Activated CD4-positive, alpha-beta T cell treated with anti-CD3 and anti-CD28 coated beads, Interleukin-2, amount 10 ng/mL, durations not matched to agents 24 days and 14 days (primary cell): Measurements from ENCODE around the gene TRABD. TPM values are rescaled to one million over a fixed set of nuclear protein-coding genes. Genes with fewer than 3 reads are reported as not detected.

ENCODE experiments used
- DNase-seq: peaks from one replicate; pipeline ENCODE4 v3.0.0; 2022
- H3K27ac Mint-ChIP-seq: one replicate; pipeline ENCODE4 v1.8.0; 2022; ENCODE audit warnings: mild to moderate bottlenecking, mixed read lengths
- H3K27me3 Mint-ChIP-seq: one replicate; pipeline ENCODE4 v1.8.0; 2022; ENCODE audit warnings: mixed read lengths
- H3K36me3 Mint-ChIP-seq: one replicate; pipeline ENCODE4 v1.8.0; 2022; ENCODE audit warnings: low read depth, mild to moderate bottlenecking, mixed read lengths
- H3K4me1 Mint-ChIP-seq: one replicate; pipeline ENCODE4 v1.8.0; 2021; ENCODE audit warnings: mixed read lengths
- H3K4me3 Mint-ChIP-seq: one replicate; pipeline ENCODE4 v1.8.0; 2022; ENCODE audit warnings: mild to moderate bottlenecking, moderate library complexity, mixed read lengths
- H3K9me3 Mint-ChIP-seq: one replicate; pipeline ENCODE4 v1.8.0; 2021; ENCODE audit warnings: mixed read lengths
- intact Hi-C: fragments of 100-400 bp; cut with micrococcal nuclease; formaldehyde crosslinking; loops from one replicate; pipeline ENCODE4 v1.15.1; 2023
- total RNA-seq: library from RNA; stranded (reverse); gene quantifications from 2 replicates; pipeline ENCODE4 v1.2.3, GENCODE V29; 2022

TRABD gene
- total RNA-seq, 1 donor from 2014 or later: 97.4 TPM

DNA sequence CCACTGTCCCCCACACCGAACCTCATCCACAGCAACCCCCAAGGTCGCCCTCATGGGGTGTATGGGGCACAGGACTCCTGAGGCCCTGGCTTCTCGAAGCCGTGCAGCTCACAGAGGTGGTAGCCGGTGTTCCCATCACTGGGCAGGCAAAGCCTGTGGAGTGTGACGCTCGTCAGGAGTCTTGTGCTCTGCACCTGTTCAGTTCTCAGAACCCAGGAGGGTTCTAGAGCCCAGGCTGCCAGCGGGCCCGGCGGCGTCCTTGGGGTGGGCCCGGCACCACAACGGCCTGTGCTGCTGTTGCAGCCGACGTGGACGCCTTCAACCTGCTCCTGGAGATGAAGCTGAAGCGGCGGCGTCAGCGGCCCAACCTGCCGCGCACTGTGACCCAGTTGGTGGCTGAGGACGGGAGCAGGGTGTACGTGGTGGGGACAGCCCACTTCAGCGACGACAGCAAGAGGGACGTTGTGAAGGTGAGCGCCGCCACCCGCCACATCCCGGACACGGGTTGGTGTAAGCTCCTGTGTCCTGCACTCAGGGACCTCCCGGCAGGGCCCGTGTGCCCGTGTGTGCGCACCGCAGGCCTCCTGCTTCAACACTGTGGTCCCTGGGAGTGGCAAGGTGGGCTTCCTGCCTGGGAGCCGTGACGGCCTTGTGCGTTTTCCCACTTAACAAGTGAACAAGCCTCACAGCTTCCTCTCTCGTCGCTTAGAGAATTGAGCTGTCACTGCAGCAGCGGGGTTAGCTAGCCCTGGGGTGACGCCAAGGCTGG lies 8.5 kb downstream of the TRABD start:
- H3K27me3 Mint-ChIP-seq: no peaks in the 10 kb centered on the region
- H3K36me3 Mint-ChIP-seq: peaks cover 28% of the 10 kb centered on the region
- no peak for DNase-seq
- H3K9me3 Mint-ChIP-seq: no peaks in the 10 kb centered on the region
- H3K27ac Mint-ChIP-seq: no peak overlapping the region
- intact Hi-C loops: loop anchor here (5.0 kb wide), 1 partner anchor 267 kb away; no protein-coding TSS in a partner anchor
- H3K4me1 Mint-ChIP-seq: peaks cover 23% of the 10 kb centered on the region
- H3K4me3 Mint-ChIP-seq: no peak overlapping the region

DNA sequence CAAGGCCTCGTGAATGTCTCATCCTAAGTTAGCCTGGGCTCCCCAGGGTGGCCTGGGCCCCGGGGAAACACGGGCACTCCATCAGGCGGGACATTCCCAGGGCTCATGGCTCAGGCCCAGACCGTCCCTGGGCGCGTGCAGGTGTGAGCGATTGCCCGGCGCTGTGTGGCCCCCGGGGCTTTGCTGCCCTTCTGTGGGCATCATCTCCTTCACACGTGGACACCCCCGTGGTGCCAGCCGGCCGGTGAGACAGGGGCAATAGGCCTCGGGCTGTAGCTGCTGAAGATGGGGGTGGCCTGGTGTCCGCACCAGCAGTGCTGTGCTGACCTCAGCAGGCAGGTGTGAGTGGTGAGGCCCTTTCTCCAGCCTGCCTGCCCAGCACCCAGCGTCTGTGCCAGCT lies 10.5 kb downstream of the TRABD start:
- Mint-ChIP-seq H3K4me3 (no peak overlapping the region), H3K36me3 (peaks cover 27% of the 10 kb centered on the region), H3K9me3 (no peaks in the 10 kb centered on the region), H3K4me1 (peaks cover 19% of the 10 kb centered on the region), H3K27me3 (no peaks in the 10 kb centered on the region), H3K27ac (no peak overlapping the region)
- DNase-seq: no peak
- intact Hi-C loops: no loop called here

DNA sequence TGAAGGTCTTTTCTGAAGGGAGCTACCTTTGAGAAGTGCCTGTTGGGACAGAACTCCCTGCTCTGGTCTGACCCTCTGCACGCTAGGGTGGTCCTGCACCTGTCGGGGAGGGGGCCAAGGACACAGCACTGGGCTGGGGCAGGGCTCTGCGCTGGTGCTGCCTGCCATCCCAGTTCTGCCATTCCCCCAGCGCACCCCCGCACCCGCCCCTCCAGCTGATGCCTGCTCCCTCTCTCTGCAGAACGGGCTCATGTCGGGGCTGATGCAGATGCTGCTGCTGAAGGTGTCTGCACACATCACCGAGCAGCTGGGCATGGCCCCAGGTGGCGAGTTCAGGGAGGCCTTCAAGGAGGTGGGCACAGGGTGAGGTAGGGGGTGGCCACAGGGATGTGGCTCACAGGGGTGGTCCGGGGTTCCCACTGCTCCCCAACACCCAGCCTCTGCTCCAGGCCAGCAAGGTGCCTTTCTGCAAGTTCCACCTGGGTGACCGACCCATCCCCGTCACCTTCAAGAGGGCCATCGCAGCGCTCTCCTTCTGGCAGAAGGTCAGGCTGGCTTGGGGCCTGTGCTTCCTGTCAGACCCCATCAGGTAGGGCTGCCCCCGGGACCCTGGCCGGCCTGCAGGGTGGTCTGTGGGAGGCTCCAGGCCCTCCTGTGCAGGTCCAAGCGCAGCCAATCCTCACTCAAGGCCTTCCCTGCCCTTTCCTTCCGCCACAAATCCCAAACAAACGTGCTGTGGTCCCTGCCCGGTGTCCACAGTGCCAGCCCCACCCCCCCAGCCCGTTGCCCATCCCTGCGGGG lies 11.5 kb downstream of the TRABD start:
- H3K4me3 Mint-ChIP-seq: no peak overlapping the region
- H3K36me3 Mint-ChIP-seq: peaks cover 22% of the 10 kb centered on the region
- H3K9me3 Mint-ChIP-seq: no peaks in the 10 kb centered on the region
- peak overlapping the region; percentile 20 for H3K27ac Mint-ChIP-seq
- H3K4me1 Mint-ChIP-seq: peaks cover 16% of the 10 kb centered on the region
- DNase-seq: no peak
- no peaks in the 10 kb centered on the region for H3K27me3 Mint-ChIP-seq
- intact Hi-C loops: no loop called here

DNA sequence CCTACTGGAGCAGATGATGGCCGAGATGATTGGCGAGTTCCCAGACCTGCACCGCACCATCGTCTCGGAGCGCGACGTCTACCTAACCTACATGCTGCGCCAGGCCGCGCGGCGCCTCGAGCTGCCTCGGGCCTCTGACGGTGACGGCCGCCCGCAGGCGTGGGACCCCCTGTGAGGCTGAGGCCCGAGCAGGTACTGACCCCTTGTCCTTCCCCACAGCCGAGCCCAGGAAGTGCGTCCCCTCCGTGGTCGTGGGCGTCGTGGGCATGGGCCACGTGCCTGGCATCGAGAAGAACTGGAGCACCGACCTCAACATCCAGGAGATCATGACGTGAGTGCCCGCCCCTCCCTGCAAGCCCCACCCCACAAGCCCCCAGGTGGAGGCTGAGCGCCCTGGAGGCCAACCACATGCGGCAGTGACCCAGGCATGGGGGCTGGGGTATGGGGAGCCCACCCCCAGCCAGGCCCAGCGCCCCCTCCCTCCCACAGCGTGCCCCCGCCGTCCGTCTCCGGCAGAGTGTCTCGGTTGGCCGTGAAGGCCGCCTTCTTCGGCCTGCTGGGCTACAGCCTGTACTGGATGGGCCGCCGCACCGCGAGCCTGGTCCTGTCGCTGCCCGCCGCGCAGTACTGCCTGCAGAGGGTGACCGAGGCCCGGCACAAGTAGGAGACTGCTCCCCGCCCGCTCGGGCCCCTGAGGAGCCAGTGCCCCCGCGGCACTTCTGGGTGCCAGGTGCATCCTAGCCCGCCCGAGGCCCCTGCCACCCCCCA lies 12.3 kb downstream of the TRABD start:
- peak overlapping the region; percentile 21 for H3K4me3 Mint-ChIP-seq
- H3K36me3 Mint-ChIP-seq: peaks cover 22% of the 10 kb centered on the region
- peaks cover 14% of the 10 kb centered on the region for H3K4me1 Mint-ChIP-seq
- DNase-seq: no peak
- intact Hi-C loops: no loop called here
- H3K27me3 Mint-ChIP-seq: no peaks in the 10 kb centered on the region
- H3K27ac Mint-ChIP-seq: no peak overlapping the region
- H3K9me3 Mint-ChIP-seq: no peaks in the 10 kb centered on the region

DNA sequence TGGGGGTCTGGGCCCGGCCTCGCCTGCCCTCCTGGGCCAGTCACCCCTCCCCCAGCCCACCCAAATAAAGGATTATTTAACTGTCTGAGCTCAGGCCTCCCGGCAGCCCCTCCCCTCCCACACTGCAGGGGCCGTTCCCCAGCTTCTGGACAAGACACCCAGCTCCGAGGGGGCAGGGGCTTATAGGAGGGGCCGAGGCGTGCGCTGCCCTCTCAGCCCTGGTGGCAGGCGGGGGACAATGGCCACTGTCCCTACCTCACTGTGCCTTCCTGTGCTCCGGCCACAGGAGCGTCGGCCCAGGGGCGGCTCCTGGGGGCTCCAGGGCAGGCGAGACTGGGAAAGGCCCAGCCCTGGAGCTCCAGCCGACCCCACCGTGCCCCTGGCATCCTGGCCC lies 12.9 kb downstream of the TRABD start:
- Mint-ChIP-seq H3K4me3 (no peak overlapping the region), H3K9me3 (no peaks in the 10 kb centered on the region), H3K36me3 (peaks cover 27% of the 10 kb centered on the region), H3K27me3 (no peaks in the 10 kb centered on the region), H3K27ac (no peak overlapping the region), H3K4me1 (peaks cover 17% of the 10 kb centered on the region)
- DNase-seq: no peak
- intact Hi-C loops: no loop called here

DNA sequence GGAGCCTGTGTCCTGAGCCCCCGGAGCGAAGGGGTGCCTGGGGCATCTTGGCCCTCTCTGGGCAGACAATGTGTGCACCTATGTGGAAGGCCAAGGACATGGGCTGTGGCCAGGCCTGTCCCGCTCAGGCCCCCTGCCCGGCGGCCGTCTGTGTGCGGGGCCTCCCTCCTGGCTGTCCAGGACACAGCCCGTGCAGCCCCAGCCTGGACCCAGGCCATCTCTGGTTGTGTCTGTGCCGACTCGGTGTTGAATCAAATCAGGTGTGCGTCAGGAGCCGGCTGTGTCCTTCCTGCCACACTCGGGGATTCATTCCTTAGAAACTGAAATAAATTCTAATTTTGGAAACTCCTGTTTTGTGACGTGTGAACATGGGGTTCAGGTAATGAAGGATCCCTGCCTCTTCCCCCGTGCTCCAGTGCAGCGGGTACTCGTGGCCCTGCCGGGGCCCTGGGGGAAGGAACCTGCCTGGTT lies 13.6 kb downstream of the TRABD start:
- H3K27me3 Mint-ChIP-seq: no peaks in the 10 kb centered on the region
- peaks cover 19% of the 10 kb centered on the region for H3K4me1 Mint-ChIP-seq
- intact Hi-C loops: no loop called here

DNA sequence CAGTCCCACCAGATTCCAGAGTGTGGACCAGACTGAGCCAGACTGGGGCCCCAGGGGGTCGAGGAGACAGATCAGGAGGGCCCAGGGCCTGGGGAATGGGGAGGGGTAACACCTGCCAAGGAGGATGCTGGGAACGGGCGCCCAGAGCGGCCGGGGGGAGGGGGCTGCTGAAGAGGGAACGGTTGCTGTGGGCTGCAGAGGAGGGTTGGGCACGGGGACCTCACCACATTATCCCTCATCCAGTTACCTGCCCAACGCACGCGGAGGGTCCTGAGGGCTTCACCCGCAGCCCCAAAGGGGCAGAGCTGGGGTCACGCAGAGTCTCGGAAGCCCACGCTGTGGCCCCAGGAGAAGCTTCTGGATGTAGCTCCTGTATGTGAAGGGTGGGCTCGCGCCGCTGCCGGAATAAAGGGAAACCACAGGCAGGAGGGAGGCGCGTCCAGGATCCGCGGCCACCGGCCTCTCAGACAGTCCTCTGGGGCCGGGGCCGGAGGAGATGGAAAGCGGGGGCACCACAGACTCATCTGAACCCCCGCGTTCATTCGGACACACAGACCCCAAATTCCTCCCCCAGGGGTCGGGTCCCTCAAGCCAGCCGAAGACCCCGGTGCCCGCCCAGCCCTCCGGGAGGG lies 14.2 kb downstream of the TRABD start:
- no peaks in the 10 kb centered on the region for H3K9me3 Mint-ChIP-seq
- peaks cover 31% of the 10 kb centered on the region for H3K36me3 Mint-ChIP-seq
- H3K4me1 Mint-ChIP-seq: peaks cover 19% of the 10 kb centered on the region
- no peaks in the 10 kb centered on the region for H3K27me3 Mint-ChIP-seq
- DNase-seq: peak; percentile 71
- H3K27ac Mint-ChIP-seq: peak overlapping the region; percentile 53
- intact Hi-C loops: loop anchor here (1.0 to 5.0 kb wide), 4 partner anchors 10 to 268 kb away; partner anchors contain the start of genes TRABD and TUBGCP6
- peak overlapping the region; percentile 76 for H3K4me3 Mint-ChIP-seq

More for the DNA sequence above, 13.6 kb downstream of the TRABD start:
- DNase-seq: no peak
- Mint-ChIP-seq H3K36me3 (peaks cover 30% of the 10 kb centered on the region), H3K9me3 (no peaks in the 10 kb centered on the region), H3K4me3 (peak overlapping the region; percentile 76), H3K27ac (peak overlapping the region; percentile 53)

DNA sequence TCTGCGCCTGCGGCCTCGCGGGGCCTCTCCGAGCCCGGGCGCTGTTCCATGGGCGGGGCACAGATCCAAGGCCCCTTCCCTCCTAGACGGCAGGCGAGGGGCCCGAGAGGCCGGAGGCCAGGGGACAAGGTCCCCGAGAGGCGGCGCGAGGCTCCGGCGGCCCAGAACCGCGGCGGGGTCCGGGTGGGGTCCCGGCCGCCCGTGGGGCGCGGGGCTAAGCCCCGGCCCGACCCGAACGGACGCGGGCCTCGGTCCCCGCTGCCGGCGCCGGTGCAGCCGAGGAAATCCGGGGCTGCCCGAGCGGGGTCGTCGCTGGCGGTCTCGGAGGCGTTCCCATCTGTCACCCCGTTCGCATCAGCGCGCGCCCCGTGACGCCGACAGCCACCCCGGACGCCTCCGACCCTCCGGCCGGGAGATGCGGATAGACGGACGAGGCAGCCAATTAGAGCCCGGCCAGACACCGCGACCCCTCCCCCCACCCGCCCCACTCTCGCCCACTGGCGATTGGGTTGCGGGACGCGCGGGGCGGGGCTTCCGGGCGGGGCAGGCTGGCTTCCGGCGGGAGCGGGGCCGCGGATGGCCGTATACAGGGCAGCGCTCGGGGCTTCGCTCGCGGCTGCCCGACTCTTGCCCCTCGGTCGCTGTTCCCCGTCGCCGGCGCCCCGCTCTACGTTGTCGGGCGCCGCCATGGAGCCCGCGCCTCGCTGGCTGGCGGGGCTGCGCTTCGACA lies 14.9 kb downstream of the TRABD start, which contains the start of gene SELENOO:
Gene SELENOO (plus strand): TSS at position 551 of the 730 bp plus-strand sequence. CDS start 26 bp downstream, at position 577.
- intact Hi-C loops: loop anchor here (1.0 to 5.0 kb wide), 4 partner anchors 10 to 268 kb away; partner anchors contain the start of genes TRABD and TUBGCP6
- Mint-ChIP-seq H3K36me3 (peaks cover 29% of the 10 kb centered on the region), H3K4me1 (peaks cover 19% of the 10 kb centered on the region), H3K4me3 (peak within 1 kb of the TSS; percentile 84), H3K27ac (peak within 1 kb of the TSS; percentile 45), H3K9me3 (no peaks in the 10 kb centered on the region), H3K27me3 (no peaks in the 10 kb centered on the region)
- DNase-seq: peak; percentile 97

DNA sequence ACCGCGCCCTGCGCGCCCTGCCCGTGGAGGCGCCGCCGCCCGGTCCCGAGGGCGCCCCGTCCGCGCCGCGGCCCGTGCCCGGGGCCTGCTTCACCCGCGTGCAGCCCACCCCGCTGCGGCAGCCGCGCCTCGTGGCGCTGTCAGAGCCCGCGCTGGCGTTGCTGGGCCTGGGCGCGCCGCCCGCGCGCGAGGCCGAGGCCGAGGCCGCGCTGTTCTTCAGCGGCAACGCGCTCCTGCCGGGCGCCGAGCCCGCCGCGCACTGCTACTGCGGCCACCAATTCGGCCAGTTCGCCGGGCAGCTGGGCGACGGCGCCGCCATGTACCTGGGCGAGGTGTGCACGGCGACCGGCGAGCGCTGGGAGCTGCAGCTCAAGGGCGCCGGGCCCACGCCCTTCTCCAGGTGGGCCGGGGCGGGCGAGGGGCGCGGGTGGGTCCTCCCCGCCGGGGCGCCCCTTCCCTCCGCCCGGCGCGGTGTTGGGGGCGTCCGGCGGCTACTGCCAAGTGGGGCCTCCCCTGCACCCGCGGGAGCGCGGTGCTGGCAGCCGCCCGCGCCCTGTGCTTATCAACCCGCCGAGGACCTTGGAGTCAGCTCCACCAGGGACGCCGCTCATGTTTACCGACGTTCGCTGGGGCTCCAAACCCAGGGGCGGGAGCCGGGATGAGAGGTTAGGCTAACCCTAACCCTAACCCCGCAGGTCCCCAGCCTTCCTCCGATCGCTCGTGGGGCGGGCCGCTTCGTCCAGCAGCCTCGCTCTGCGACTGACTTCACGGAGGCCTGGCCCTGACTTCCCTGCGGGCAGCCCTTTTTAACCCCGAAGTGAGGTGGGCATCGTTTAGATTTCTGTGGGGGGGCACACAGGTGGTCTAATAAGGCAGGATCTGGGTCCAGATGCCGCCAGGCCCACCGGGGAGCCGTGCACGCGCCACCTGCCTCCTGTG lies 15.7 kb downstream of the TRABD start:
- Mint-ChIP-seq H3K27me3 (no peaks in the 10 kb centered on the region), H3K36me3 (peaks cover 32% of the 10 kb centered on the region), H3K27ac (peak overlapping the region; percentile 10), H3K4me3 (peak overlapping the region; percentile 84), H3K4me1 (peaks cover 19% of the 10 kb centered on the region), H3K9me3 (no peaks in the 10 kb centered on the region)
- intact Hi-C loops: loop anchor here (2.0 to 5.0 kb wide), 2 partner anchors 43 to 269 kb away; partner anchors contain the start of gene TUBGCP6
- peak; percentile 73 for DNase-seq

DNA sequence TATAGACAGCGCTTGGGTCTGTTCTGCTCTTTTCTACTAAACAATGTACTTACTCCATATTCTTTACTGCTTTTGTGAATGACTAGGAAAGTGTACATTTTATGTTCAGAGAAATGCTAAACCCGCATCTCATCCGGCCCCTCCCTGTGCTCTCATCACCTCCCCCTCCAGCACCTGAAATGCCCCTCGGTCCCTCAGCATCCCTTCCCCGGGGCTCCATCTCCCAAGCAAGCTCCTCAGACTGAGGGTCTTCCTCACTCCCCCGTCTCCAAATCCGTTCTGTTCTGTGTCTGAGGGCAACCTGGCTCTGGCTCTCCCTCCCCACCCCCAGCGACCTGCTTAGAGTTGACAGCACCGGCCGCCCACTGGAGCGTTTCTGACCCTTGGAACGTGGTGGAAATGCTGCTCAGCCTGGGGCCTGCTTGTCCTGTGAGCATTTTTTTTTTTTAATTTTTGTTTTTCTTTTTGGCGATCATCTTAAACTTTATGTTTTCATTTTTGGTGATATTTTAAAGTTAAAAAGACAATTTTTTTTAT lies 16.5 kb downstream of the TRABD start:
- H3K4me1 Mint-ChIP-seq: peaks cover 19% of the 10 kb centered on the region
- intact Hi-C loops: loop anchor here (5.0 kb wide), 1 partner anchor 270 kb away; no protein-coding TSS in a partner anchor
- no peaks in the 10 kb centered on the region for H3K27me3 Mint-ChIP-seq
- no peak for DNase-seq
- peak overlapping the region; percentile 84 for H3K4me3 Mint-ChIP-seq
- peak overlapping the region; percentile 10 for H3K27ac Mint-ChIP-seq
- no peaks in the 10 kb centered on the region for H3K9me3 Mint-ChIP-seq
- peaks cover 32% of the 10 kb centered on the region for H3K36me3 Mint-ChIP-seq

DNA sequence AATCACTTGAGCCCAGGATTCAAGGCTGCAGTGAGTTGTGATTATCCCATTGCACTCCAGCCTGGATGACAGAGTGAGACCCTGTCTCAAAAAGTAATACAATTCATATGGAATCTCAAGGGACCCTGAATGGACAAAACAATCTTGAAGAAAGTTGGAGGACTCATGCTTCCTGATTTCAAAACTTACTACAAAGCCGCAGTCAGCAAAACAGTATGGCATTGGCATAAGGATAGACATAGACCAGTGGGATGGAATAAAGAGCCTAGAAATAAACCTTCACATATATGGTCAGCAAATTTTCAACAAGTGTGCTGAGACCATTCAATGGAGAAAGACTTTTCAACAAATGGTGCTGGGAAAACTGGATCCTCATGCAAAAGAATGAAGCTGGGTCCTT lies 17.6 kb downstream of the TRABD start:
- H3K27me3 Mint-ChIP-seq: no peaks in the 10 kb centered on the region
- no peak overlapping the region for H3K4me3 Mint-ChIP-seq
- no peak overlapping the region for H3K27ac Mint-ChIP-seq
- H3K4me1 Mint-ChIP-seq: peaks cover 19% of the 10 kb centered on the region
- no peaks in the 10 kb centered on the region for H3K9me3 Mint-ChIP-seq
- H3K36me3 Mint-ChIP-seq: peaks cover 29% of the 10 kb centered on the region
- intact Hi-C loops: loop anchor here (5.0 kb wide), 1 partner anchor 271 kb away; no protein-coding TSS in a partner anchor
- no peak for DNase-seq
